NCI-H345 treated with DMSO at 0.1 percent for 48 hours (cell line): ENCODE measurements around the gene IL12RB2.
"Not testable (repeated sequence)": the region's sequence is repeated elsewhere in the genome, so short reads cannot be mapped to it uniquely, and the experiment has no call there.

Experiments used
- DNase-seq: peaks from one replicate; lab custom pipeline; 2025; ENCODE audit not compliant: unreplicated experiment; lab: John Stamatoyannopoulos, UW

Gene IL12RB2

DNA sequence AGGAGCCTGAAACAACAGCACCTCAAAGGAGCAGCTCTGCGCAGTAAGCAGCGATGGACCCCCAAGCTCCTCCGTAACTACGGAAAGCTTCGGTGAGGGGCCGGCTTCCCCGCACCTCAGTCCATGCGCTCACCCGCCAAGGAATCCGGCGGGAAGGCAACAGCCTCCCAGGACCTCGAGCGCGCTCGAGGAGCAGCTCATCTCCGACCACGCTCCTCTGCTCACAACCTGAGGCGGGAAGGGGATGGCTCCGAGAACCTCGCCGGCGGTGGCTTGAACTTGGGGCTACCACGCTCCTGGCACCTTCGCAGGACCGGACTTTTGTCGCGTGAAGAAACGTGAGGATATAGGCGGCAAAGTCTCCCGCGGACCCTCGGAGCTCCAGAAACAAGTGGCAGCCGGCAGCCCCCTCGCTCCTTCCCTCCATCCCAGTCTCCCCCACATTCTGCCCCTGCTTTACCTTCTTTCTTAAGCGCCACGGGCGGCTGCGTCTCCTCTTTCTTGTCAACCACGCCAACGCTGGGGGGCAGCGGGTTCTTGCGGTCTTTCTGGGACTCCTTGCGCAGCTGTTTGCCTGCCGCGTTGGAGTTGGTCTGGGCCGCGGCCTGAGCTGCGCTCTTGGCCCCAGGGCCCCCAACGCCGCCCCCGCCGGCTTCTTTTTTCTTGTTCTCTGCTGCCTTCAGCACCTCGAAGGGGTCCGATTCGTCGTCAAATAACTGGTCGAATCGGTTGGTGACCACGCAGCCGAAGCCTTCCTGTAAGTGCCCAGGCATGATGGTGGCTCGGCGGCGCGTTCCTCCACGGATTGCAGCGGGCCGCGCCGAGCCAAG, 122.1 kb downstream of the IL12RB2 start:
- DNase-seq: peak; percentile 9

DNA sequence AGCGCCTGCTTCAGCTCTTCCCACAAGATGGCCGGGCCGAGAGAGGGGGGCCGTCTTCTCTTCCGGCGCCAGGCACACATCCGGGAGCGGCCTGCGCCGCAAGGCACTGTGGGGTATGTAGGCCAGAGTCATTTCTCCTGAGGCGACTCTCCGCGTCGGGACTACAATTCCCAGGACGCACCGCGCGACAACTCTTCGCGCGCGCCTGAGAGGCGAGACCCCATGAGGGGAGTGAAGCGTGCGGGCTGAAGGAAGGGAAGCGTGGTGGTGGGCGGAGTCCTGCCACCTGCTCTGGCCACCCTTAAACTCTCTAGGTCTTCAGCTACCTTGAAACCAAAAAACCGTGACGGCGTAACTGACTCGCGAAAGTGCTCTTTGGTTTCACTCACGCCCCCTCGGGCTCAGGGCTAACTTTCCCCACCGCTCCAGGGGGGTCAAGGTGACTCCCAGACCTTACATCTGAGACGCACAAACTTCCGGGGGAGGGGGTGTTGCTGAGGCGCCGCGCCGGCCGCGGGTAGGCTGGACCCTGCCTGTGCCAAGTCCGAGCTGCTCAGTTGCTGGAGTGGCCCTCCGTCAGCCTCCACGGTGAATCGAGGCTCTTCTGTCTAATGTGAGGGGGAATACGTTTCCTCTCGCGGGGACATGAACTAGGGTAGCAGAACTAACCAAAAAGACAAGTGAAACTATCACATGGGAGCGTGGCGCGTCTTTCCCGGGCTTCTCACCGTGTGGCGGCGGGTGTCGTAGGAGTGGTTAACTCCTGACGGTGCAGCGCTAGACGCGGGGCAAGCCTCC, 122.9 kb downstream of the IL12RB2 start, which contains the start of gene SERBP1:
TSS of gene SERBP1 (minus strand) at position 45 of the 798 bp plus-strand sequence. CDS start 102 bp downstream, outside the sequence.
- peak; percentile 95 for DNase-seq

DNA sequence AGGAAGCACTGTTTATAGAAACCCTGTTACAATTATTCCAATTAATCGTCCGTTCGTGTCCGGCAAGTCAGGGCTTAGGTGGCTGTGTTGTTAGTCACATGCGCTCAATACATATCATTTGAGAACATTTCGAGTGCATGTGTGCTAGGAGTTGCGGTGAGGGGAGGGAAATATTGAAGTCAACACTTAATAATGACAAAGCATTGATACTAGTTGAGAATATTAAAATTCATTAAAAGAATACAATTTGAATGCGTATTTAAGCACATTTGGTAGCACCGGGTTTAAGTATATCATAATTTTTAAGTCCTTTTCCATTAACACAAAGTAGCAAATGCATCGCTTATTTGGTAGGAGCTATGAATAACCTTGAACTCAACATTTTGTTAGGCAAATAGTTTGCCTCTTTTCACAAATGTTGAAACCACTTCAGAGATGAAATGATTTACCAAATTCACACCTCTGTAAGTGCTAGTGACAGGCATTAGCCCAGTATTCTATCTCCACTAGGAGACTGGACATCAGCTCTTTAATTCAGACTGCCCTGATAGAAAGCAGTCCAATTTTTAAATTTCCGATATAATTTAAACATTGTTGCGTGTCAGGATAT, 123.6 kb downstream of the IL12RB2 start:
- DNase-seq: peak; percentile 63

DNA sequence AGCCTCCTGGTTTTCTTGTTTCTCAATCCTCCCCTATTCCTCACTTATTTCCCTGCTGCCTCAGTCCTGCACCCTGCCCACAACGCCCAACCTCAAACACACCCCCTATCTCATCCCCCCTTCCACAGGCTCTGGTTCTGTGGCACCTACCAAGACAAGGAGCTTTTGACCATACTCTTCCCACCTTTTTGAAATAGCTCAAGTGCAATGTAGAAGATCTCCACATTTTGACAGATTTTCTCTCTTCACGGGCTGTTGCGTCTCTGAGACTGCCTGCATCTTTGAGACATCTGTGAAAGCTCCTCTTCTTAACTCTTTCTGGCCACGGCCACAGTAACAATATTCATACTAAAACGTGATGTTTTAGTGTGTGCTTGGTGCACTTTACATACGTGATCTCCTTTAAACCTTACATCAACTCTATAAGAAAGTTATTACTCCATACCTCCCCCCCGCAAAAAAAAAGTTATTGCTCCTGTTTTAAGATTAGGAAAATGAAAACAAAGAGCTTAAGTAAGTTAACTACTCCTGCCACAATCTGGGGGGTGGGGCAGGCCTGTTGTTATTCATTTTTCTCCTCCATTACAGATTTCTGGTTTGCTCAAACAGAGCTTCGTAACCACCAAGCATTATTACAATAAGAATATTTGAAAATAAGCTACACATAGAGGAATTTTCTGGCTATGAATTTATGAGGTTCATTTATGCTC, 124.4 kb downstream of the IL12RB2 start:
- no peak for DNase-seq

DNA sequence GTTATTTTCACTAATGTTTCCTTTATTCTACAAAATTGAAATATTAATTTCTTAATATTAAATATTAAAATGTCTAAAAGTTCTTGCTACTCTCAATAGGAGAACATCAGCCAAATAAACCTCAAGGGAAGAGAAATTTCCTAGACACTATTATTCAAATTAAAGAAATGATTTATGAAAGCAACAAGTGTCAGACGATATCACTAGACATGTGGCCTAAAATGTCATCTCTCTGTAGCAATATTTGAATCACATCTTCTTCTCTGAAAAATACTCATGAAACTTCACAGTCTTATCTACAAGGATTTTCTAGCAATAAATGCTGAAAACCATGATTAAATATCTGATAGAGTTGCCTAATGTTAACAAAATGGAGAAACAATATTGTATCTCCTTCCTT, 125.1 kb downstream of the IL12RB2 start:
- no peak for DNase-seq

DNA sequence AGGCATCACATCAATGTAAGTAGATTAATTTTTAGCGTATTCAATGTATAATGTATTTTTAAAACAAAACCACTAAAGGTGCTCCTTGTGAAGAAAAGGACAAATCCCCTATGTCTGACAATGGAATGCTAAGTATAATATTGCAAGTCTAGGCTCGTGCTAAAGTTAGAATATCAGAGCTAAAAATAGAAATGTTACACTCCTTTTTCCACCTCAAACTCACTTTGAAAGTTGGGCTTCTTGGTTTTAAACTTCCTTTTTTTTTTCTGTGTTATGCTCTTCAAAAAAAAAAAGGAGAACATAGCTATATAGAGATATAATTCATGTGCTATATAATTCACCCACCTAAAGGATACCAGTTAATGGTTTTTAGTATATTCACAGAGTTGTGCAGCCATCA, 126.2 kb downstream of the IL12RB2 start:
- no peak for DNase-seq

DNA sequence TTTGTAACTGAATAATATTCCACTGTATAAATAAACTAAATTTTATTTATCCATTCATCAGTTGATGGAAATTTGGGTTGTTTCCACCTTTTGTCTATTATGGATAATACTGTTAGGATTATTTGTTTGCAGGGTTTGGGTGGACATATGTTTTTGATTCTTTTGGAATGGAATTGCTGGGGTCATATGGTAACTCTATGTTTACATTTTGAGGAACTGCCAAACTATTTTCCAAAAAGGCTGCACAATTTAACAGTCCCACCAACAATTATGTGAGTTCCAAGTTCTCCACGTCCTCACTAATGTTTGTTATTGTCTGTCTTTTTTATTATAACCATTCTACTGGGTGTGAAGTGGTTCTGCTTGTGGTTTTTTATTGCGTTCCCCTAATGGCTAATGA, 126.8 kb downstream of the IL12RB2 start:
- DNase-seq: no peak

DNA sequence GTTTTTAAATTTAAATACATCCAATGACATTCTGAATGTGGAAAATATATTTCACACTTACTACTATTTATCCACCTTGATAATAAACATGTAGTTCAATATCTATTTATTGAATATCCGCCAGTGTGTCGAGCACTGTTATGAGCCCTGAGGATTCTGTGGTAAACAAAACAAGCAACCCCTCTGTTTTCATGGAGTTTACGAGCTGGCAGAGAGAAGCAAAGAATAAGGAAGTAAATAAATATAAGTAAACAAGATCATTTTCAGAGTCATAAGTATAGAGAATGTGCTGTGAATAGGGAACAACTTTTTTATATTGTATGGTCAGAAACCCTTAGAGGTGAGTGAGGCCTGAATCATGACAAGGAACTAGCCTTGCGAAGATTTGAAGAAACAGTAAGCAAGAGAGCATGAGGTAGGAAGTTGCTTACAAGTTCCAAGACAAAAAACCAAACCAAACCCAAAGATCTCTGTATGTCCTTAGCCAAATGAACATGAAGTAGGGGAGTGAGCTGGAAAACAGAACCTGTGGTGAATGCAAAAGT, 128.9 kb downstream of the IL12RB2 start:
- no peak for DNase-seq

DNA sequence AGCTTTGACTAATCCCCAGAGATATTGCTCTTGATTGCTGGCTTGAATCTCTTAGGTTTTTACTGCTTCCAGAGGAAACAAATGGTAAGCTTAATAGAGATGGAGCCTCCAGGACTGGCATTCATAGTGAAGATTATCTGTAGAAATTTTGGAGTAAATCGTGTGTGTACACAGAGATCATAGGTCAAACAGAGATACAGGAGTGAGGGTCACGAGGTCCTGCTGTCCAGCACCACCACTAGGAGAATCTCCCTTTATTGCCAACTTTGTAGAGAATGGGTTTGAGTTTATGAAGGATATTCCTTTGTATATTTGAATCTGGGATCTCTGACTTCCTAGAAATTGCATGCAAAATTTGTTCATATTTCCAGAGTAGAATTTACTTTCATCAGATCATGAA, 130.3 kb downstream of the IL12RB2 start:
- DNase-seq: no peak

DNA sequence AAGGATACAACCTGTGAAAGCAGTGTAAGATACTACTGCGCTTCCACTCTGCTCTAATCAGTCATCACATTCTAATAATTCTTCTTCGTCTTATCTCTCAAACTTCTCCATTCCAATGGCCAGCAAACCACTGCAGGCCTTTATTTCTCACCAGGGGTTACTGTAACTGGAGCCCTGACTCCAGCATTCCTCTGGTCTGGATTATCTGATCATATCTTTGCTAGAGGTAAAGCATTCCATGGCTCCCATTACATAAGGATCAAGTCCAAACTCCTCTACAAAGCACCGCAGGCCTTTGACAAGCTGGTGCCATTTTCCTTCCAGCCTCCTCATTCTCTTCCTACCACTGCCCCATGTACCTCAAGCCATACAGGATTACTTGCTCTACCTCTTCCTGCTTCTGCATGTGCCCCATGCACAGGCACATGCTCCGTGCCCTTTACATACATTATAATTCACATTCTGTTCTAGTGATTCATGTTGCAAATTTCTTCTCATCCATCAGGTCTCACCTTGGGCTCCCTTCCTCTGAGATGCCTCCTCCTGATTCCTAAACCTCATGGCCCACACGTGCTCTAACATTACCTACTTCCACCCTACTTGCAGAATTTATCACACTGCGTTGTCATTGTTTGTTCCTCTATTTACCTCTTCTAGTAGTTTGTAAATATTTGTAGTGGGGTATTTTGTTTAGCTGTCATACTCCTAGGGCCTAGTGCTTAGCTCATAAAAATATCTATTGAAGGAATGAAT, 131.8 kb downstream of the IL12RB2 start:
- no peak for DNase-seq

DNA sequence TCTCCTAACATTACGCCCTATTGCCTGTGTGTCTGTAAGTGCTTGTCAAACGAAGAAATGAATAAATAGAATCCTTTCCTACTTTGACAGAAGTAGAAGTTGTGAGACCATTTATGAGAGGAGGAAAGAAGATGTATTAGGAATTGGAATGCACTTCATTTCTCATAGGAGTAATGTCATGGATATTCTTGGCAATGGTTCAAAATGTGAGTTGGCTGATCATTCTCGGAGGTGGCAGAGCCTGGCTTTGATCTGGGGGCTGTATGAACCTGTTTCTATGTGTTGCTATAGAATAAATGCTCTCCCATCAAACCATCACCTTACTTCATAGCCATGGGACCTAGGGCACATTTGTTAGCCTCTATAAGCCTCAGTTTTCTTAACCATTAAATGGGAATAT, 132.7 kb downstream of the IL12RB2 start:
- DNase-seq: no peak

DNA sequence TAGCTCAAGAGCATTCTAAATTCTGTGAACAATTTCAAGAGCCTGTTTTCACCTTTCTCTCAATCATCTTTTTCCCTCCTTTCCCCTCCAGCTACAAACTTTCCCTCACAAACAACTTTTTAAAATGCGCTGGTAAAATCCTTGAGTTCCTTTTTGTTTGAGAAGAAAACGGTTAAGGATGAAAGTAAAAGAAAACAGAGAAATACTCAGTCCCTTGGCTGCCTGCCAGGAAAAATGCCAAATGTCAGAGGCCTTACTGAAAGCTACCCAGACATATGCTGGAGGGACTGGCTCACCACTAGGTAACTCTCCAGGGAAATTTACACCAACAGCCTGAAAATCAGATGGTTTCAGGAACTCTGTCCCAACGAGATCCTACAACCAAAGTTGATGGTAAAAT, 133.5 kb downstream of the IL12RB2 start:
- DNase-seq: no peak

DNA sequence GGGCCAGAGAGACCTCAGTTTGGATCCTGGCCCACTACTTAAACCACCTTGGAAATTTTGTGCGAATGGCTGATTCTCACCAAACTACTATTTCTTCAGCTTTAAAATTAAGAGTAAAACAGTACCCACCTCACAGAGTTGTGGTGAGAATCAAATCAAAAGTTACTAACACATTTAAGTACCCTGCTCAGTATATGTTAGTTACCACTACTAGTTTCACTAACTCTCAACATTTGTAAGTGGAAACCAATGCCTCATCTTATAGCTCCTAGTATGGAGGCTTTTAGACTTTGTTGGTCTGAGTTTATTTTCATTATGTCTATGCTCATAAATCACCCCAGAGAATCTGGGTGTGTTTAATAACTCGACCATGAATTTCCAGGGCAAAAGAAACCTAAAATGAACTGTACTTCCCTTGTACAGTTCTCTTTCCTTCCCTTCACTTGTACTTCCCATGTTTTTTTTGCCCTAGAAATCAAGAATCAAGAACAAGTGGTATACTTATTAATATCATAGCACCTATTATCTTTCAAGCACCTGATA, 134.1 kb downstream of the IL12RB2 start:
- DNase-seq: no peak

DNA sequence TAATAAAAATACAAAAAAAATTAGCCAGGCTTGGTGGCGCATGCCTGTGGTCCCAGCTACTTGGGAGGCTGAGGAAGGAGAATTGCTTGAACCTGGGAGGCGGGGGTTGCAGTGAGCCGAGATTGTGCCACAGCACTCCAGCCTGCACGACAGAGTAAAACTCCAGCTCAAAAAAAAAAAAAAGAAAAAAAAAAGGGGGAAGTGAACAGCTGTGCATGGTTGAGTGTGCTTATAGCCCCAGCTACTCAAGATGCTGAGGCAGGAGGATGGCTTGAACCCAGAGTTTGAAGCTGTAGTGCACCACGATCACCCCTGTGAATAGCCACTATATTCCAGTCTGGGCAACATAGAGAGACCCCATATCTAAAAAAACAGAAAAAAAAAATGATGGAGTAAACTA, 138.3 kb downstream of the IL12RB2 start:
- DNase-seq: not testable (repeated sequence)
